GM13977 (cell line): ENCODE results near the gene KRTAP4-5.
"Not testable (repeated sequence)": the region's sequence is repeated elsewhere in the genome, so short reads cannot be mapped to it uniquely, and the experiment has no call there.

Experiments used
- DNase-seq: peaks from one replicate; pipeline ENCODE4 v3.0.0; 2012; ENCODE audit warnings: low spot score
- in situ Hi-C: fragments of 300-500 bp; cut with MboI; formaldehyde crosslinking; loops from one replicate; pipeline ENCODE4 v1.12.0; 2022; ENCODE audit warnings: low sequenced_read_pairs, low pct_unique_long_range_greater_than_20kb, mixed read lengths, inconsistent platforms; ENCODE audit not compliant: unreplicated experiment
- TF ChIP-seq, protein P1 (sequence below): IDR thresholded peaks from 2 replicates; pipeline ENCODE4 v1.5.1; 2012; ENCODE audit warnings: mild to moderate bottlenecking, control low read depth; ENCODE audit not compliant: insufficient read depth; ENCODE audit errors: extremely low read depth, missing control alignments

The KRTAP4-5 gene

DNA sequence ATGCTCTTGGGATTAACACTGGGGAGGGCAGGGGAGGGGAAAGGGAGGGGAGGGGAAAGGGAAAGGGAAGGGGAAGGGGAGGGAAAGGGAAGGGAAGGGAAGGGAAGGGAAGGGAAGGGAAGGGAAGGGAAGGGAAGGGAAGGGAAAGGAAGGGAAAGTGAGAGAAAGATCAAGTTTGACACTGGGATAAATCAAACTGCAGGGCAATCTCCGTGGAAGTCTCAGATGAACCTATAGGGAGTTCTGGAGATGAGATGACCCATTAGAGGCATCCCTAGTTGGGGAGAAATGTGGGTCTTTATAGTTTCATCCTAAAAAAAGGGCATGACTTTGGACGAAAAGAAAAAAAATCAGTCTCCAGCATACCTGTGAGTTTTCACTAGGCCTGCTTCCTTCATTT, 27.9 kb downstream of the KRTAP4-5 start:
- in situ Hi-C loops, result no loop called here
- no peak for DNase-seq
- TF ChIP-seq, protein P1, sequence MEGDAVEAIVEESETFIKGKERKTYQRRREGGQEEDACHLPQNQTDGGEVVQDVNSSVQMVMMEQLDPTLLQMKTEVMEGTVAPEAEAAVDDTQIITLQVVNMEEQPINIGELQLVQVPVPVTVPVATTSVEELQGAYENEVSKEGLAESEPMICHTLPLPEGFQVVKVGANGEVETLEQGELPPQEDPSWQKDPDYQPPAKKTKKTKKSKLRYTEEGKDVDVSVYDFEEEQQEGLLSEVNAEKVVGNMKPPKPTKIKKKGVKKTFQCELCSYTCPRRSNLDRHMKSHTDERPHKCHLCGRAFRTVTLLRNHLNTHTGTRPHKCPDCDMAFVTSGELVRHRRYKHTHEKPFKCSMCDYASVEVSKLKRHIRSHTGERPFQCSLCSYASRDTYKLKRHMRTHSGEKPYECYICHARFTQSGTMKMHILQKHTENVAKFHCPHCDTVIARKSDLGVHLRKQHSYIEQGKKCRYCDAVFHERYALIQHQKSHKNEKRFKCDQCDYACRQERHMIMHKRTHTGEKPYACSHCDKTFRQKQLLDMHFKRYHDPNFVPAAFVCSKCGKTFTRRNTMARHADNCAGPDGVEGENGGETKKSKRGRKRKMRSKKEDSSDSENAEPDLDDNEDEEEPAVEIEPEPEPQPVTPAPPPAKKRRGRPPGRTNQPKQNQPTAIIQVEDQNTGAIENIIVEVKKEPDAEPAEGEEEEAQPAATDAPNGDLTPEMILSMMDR, result no peak

DNA sequence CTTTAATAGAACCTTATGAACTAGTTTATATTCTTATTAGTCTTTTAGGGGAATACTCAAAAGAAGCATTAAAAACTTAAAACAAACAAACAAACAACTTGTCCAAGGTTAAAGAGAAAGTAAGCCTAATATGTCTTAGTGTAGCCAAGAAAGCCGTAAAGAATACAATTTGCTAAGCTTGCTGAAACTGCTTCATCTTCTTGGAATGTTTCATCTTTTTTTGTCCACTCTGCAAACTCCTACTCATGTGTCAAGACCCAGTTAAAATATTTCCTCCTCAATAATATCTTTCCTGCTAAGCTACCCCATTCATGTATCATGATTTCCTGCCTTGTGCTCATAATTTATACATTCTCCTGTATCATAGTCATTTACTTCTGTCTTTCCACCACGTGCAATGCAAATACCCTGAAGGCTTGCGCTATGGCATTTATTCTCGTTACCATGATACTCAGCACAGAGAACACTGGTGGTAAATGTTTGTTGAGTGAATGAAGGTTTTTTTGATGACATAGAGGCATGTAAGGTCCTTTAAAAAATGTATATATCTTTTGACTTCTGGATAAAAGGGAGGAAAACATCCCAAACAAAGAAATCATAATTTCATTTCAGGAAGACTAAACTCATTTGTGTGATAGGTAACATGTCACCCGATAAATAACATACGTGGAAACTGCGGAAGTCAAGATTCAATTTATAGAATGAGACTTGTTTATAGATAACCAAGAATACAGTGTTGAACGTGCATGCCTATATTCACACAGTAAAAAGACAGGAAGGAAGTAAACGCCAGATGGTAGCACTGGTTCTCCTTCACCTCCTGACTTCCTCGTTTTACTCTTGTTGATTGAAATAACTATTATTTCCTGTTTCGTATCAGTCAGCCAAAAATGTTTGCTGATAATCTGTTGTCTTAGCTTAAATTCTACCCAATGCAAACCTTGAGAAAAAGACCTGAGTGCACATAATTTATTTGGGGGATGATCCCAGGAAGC, 29.6 kb downstream of the KRTAP4-5 start:
- DNase-seq, in situ Hi-C loops: not testable (repeated sequence)

DNA sequence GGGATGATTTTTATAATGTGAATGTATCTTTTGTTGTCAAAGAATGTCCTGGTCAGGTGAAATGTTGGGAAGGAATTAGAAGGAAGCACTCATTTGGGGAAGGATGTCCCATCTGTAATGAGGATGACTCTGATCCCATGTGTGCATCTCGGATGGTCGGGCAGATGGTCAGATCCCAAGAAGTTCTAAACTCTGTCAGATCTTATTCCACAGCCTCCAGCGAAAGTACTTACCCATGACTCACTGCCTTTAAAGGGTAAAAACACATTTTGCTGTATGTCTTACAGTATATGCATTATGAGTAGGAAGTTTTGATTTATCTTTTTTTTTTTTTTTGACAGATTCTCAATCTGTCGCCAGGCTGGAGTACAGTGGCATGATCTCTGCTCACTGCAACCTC, 30.9 kb downstream of the KRTAP4-5 start:
- TF ChIP-seq, protein P1, result no peak
- no peak for DNase-seq
- in situ Hi-C loops, result no loop called here

DNA sequence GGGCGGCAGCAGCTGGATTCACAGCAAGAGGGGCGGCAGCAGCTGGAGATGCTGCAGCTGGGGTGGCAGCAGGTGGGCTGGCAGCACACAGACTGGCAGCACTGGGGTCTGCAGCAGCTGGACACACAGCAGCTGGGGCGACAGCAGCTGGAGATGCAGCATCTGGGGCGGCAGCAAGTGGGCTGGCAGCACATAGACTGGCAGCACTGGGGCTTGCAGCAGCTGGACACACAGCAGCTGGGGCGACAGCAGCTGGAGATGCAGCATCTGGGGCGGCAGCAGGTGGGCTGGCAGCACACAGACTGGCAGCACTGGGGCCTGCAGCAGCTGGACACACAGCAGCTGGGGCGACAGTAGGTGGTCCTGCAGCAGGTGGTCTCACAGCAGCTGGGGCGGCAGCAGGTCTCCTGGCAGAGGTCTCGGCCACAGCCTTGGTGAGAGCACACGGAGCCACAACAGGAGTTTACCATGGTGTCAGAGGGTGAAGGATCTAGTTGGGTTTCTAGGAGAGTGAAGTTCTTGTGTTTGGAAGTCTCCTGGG, 31.7 kb downstream of the KRTAP4-5 start, which contains the start of gene KRTAP4-11:
TSS of gene KRTAP4-11 (minus strand) at position 528 of the 541 bp plus-strand sequence. CDS start at position 470, 58 bp downstream.
- in situ Hi-C loops, DNase-seq: not testable (repeated sequence)

DNA sequence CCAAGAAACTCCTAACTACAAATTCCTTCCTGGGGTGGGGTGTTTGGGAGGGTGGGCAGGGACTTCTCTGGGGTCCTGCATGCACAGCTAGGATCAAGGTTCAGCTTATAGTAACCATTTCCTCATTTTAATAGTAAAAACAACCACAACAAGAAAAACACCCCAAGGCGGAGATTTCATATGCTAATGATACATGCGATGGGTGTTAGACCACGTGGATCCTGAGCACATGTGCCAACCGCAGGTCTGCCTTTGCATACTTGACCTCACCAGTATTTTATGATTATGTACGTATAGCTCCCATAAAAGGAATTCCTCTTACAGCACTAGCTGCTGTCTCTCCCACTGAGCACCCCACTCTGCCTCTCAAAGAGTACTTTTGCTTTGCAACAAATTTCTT, 33.3 kb downstream of the KRTAP4-5 start:
- no peak for DNase-seq
- in situ Hi-C loops, result no loop called here
- TF ChIP-seq, protein P1, result no peak

DNA sequence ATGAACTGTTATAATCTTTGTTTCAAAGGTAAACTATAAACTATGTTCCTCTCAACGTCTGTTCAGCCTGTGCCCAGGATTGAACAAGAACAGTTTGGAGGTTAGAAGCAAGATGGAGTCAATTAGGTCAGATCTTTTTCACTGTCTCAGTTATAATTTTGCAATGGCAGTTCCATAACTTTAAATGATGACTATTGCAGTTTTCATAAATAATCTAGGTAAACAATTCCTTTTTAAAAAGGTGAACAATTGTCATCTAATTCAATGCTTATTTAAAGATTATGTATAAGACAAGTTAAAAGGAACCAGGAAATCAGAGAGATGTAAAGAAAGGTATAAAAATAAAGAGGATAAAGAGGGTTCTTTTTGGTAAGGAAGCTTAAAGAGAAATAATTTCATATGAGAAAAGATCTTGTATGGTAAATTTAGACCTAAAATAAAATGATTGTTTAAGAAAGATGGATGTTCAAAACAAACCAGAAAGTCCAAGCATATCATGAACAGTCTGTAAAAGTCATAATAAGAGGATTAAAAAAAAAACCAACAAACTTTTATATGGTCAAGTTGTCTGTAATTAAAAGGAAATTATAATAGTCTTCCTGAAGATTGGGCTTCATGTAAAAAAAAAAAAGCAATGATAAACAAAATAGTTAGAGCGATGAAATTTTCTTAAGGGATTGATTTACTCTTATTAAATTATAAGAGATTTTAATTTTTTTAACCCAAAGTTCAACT, 38.3 kb downstream of the KRTAP4-5 start:
- no peak for DNase-seq
- in situ Hi-C loops, result no loop called here
- TF ChIP-seq, protein P1, result no peak

DNA sequence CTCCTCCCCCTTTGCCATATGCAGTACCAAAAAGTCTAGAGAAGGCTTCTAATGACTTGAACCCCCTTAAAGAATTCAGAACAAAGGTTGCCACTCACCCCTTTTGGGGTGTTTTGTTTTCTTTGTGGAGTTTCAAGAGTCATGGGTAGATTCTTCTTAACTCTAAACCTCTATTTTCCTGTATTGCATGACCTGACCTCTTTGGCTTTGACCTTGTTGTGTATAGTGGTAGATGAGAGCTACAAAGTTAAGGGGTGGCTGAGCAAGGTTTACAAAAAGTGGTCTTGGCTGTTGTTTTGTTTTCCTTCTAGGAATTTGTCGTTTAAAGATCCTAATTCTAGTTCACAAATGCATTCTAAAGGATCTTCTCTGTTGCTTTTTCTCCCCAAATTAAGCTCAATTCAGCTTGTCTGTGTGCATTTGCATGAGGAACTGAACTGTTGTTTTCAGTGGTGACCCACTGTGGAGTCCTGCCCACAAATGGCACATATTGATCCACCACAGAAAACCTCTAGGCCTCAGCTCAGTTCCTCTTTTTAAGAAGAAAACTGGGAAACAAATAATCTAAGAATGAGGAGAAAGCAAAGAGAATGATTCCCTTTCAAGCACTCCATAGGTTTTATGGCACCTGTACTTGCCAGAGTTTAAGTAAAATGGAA, 40.8 kb downstream of the KRTAP4-5 start:
- DNase-seq, in situ Hi-C loops: not testable (repeated sequence)
